ENCODE measurements around the gene WNT9A. TPM values are rescaled to one million over a fixed set of nuclear protein-coding genes. Genes with fewer than 3 reads are reported as not detected.

Gene WNT9A
- total and polyA plus RNA-seq, 9 of the 15 experiments (the other 6 are each of a cell fraction or from before 2014, with no cell fraction given), result 0.04 to 0.17 (median 0.10) TPM; not detected in 4

- TF ChIP-seq RBFOX2 (IDR thresholded peaks at IDR 0.05; ENCODE audit: low read depth, low read length), result 0 out of 2 replicates have a peak, but pooled peaks have one; percentile 7
- TF ChIP-seq STAT5B (CRISPR knock-in tag; IDR thresholded peaks at IDR 0.05), result no peak
- no peak for TF ChIP-seq NCOA4 (IDR thresholded peaks at IDR 0.05; ENCODE audit: partially characterized antibody)
- TF ChIP-seq PYGO2 (tag; IDR thresholded peaks at IDR 0.05), result no peak
- TF ChIP-seq PATZ1 (CRISPR knock-in tag; IDR thresholded peaks at IDR 0.05; ENCODE audit: borderline replicate concordance), result no peak
- TF ChIP-seq ZSCAN29 (IDR thresholded peaks at IDR 0.05), result no peak
- TF ChIP-seq MYC (IDR thresholded peaks at IDR 0.05; ENCODE audit: low read depth, low read length), result no peak
- 0 out of 2 replicates have a peak, but pooled peaks have one; percentile 1 for TF ChIP-seq MYC (CRISPR knock-in tag; IDR thresholded peaks at IDR 0.05; ENCODE audit: borderline replicate concordance, low read depth)
- TF ChIP-seq HES1 (IDR thresholded peaks at IDR 0.05; ENCODE audit: low read depth), result no peak
- TF ChIP-seq CLOCK (CRISPR knock-in tag; IDR thresholded peaks at IDR 0.05; ENCODE audit: borderline replicate concordance), result no peak
- peak; percentile 7; the same call in 1 of the 2 replicates for TF ChIP-seq PHF8 (IDR thresholded peaks at IDR 0.05; ENCODE audit: borderline replicate concordance, low read length)
- no peak for TF ChIP-seq RBM15 (IDR thresholded peaks at IDR 0.05; ENCODE audit: insufficient read depth, low read length)
- no peak for TF ChIP-seq RCOR1 (IDR thresholded peaks at IDR 0.05; ENCODE audit: borderline replicate concordance in 1 of 2, low read depth in 2 of 2, low read length in 2 of 2)
Observed at GRCh38 chr1:227947386-227947675, 401 bp downstream of the WNT9A start (continued).
